Mesenteric fat pad (tissue), 1 donor: ENCODE data around the gene C1QTNF3. TPM values are rescaled to one million over a fixed set of nuclear protein-coding genes. Genes with fewer than 3 reads are reported as not detected.
"Not testable (repeated sequence)": the region's sequence is repeated elsewhere in the genome, so short reads cannot be mapped to it uniquely, and the experiment has no call there.

Experiments
- DNase-seq: peaks from one replicate; pipeline ENCODE4 v3.0.0-alpha.2; 2020; ENCODE audit warnings: low spot score
- total RNA-seq: library from RNA; stranded (reverse); fragmentation: NEBNext Ultra II Directional; extraction: Animal tissue kit (Norgen Biotek cat#: 25700); gene quantifications from one replicate; pipeline ENCODE4 v1.2.1, GENCODE V29; 2021
- donor health status: DM: yes; HTN: yes; CAD: no.

The C1QTNF3 gene
- total RNA-seq, 1 donor from 2014 or later: 2.7 TPM

- no peak for DNase-seq
These were observed 10.1 kb upstream of the C1QTNF3 start for GRCh38 chr5:34053133-34053532.

GRCh38 chr5:34051374-34051980 lies 8.5 kb upstream of the C1QTNF3 start:
- DNase-seq: no peak

- no peak for DNase-seq
These were observed 5.0 kb upstream of the C1QTNF3 start for GRCh38 chr5:34047774-34048572.

GRCh38 chr5:34047143-34047542 lies 4.1 kb upstream of the C1QTNF3 start:
- no peak for DNase-seq

- no peak for DNase-seq
These were observed 3.0 kb upstream of the C1QTNF3 start for GRCh38 chr5:34045996-34046395.

GRCh38 chr5:34045023-34045422 lies 2.0 kb upstream of the C1QTNF3 start:
- DNase-seq: no peak

- no peak for DNase-seq
These were observed 692 bp downstream of the C1QTNF3 start for GRCh38 chr5:34042321-34042720.

- DNase-seq: no peak
These were observed 1.6 kb downstream of the C1QTNF3 start for GRCh38 chr5:34041247-34041972.

GRCh38 chr5:34040472-34040871 lies 2.5 kb downstream of the C1QTNF3 start:
- DNase-seq: no peak

- no peak for DNase-seq
These were observed 3.4 kb downstream of the C1QTNF3 start for GRCh38 chr5:34039398-34040157.

- DNase-seq: no peak
These were observed 4.2 kb downstream of the C1QTNF3 start for GRCh38 chr5:34038838-34039237.

- DNase-seq: no peak
These were observed 4.6 kb downstream of the C1QTNF3 start for GRCh38 chr5:34038390-34038789.

- DNase-seq: no peak
These were observed 5.3 kb downstream of the C1QTNF3 start for GRCh38 chr5:34037726-34038125.

GRCh38 chr5:34035756-34036155 lies 7.3 kb downstream of the C1QTNF3 start:
- DNase-seq: no peak

GRCh38 chr5:34034534-34035327 lies 8.3 kb downstream of the C1QTNF3 start:
- DNase-seq: no peak

- no peak for DNase-seq
These were observed 11.0 kb downstream of the C1QTNF3 start for GRCh38 chr5:34031966-34032365.

GRCh38 chr5:34031117-34031516 lies 11.9 kb downstream of the C1QTNF3 start:
- DNase-seq: no peak

- not testable (repeated sequence) for DNase-seq
These were observed 12.4 kb downstream of the C1QTNF3 start for GRCh38 chr5:34030585-34030984.

GRCh38 chr5:34030048-34030447 lies 13.0 kb downstream of the C1QTNF3 start:
- DNase-seq: no peak

- no peak for DNase-seq
These were observed 14.7 kb downstream of the C1QTNF3 start for GRCh38 chr5:34028349-34028748.
